ENCODE measurements around the gene TLX2.

The TLX2 gene

GRCh38 chr2:74524005-74524404 is 9.8 kb downstream of the TLX2 start:
- in situ Hi-C loops (cut with MboI; ENCODE audit: low pct_unique_long_range_greater_than_20kb, low sequenced_read_pairs, unreplicated experiment) = no loop called here
- DNase-seq (ENCODE audit: low spot score) = no peak
- TF ChIP-seq CTCF (IDR thresholded peaks at IDR 0.05; ENCODE audit: extremely low read depth, insufficient read depth, missing control alignments) = no peak

GRCh38 chr2:74524955-74525716 is 10.9 kb downstream of the TLX2 start:
- TF ChIP-seq CTCF (IDR thresholded peaks at IDR 0.05; ENCODE audit: extremely low read depth, insufficient read depth, missing control alignments) = no peak
- DNase-seq (ENCODE audit: low spot score) = no peak
- in situ Hi-C loops (cut with MboI; ENCODE audit: low pct_unique_long_range_greater_than_20kb, low sequenced_read_pairs, unreplicated experiment) = no loop called here

GRCh38 chr2:74525717-74526648 is 11.7 kb downstream of the TLX2 start, which contains the start of gene DQX1:
Gene DQX1, minus strand, starts transcription at chr2:74526231. Its CDS starts 502 bp downstream, at chr2:74525729.
- no peak for TF ChIP-seq CTCF (IDR thresholded peaks at IDR 0.05; ENCODE audit: extremely low read depth, insufficient read depth, missing control alignments)
- in situ Hi-C loops (cut with MboI; ENCODE audit: low pct_unique_long_range_greater_than_20kb, low sequenced_read_pairs, unreplicated experiment) = no loop called here
- DNase-seq (ENCODE audit: low spot score) = peak; percentile 75

GRCh38 chr2:74526649-74527230 is 12.5 kb downstream of the TLX2 start:
- DNase-seq (ENCODE audit: low spot score) = no peak
- in situ Hi-C loops (cut with MboI; ENCODE audit: low pct_unique_long_range_greater_than_20kb, low sequenced_read_pairs, unreplicated experiment) = no loop called here
- TF ChIP-seq CTCF (IDR thresholded peaks at IDR 0.05; ENCODE audit: extremely low read depth, insufficient read depth, missing control alignments) = no peak

- TF ChIP-seq CTCF (IDR thresholded peaks at IDR 0.05; ENCODE audit: extremely low read depth, insufficient read depth, missing control alignments) = no peak
- DNase-seq (ENCODE audit: low spot score) = no peak
- in situ Hi-C loops (cut with MboI; ENCODE audit: low pct_unique_long_range_greater_than_20kb, low sequenced_read_pairs, unreplicated experiment) = no loop called here
Measured at GRCh38 chr2:74527741-74528140, 13.5 kb downstream of the TLX2 start.

GRCh38 chr2:74528600-74529356 is 14.5 kb downstream of the TLX2 start:
- in situ Hi-C loops (cut with MboI; ENCODE audit: low pct_unique_long_range_greater_than_20kb, low sequenced_read_pairs, unreplicated experiment) = no loop called here
- DNase-seq (ENCODE audit: low spot score) = no peak
- peak; percentile 22 for TF ChIP-seq CTCF (IDR thresholded peaks at IDR 0.05; ENCODE audit: extremely low read depth, insufficient read depth, missing control alignments)
